Transverse colon (tissue), 3 donors: Measurements from ENCODE around the gene CD151.

Source experiments
- EP300 ChIP-seq: sonication (generic); formaldehyde crosslinking; IDR thresholded peaks from one replicate; pipeline ENCODE4 v1.6.1; 2017; ENCODE audit warnings: antibody characterized with exemption, low read depth
- POLR2AphosphoS5 ChIP-seq, 3 donors: sonication (generic); formaldehyde crosslinking; IDR thresholded peaks; one replicate each; pipeline ENCODE4 v1.6.1; 2016; ENCODE audit warnings: antibody characterized with exemption in 3 of 3

DNA sequence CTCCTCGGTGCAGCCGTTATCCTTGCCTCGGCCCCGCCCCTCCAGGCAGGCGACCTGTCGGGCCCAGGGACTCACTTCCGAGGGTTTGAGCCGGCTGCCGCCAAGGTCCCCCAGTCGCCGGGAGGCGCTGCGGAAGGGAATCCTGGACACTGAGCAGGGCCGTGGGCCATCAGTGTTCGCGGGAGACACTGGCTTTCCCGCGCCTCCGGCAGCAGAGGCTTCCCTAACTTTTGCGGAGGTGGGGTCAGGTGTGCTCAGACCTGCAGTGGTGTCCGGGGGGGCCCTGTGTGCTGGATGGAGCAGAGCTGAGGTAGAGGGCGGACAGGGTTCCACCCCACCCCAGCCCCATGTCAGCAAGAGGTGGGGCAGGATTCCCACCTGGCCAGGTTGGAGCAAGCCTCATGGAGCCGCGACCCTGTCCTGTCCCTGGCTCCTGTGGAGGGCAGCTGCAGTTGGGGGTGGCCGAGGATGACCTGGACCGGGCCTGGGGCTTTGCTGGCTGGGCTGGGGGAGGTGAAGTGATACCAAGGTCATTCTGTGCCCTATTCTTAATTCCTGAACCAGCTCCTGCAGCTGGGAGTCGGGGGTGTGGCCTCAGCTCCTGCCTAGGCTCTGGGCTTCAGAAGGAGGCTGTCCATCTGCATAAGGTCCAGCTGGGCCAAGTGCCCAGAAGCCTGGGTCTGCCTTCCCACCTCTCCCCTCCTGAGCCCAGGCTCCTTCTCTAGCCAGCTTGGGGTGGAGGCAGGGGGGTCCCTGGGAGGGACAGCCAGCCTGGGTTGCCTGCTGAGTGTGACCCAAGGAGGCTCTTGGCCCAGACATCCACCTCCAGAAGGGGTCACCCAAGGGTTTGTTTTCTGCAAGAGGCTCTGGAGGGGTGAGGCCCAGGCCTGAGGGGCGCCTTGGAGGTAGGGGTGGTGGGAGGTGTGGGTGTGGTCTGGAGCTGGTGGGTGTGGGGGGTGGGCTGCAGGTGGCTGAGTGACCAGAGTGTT lies 18.3 kb downstream of the CD151 start:
- TF ChIP-seq POLR2AphosphoS5 (IDR thresholded peaks at IDR 0.05) (no peak), EP300 (no peak)
